A549 (cell line): Measurements from ENCODE around the gene WDR33. TPM values are rescaled to one million over a fixed set of nuclear protein-coding genes. Genes with fewer than 3 reads are reported as not detected.

ENCODE experiments used
- ATAC-seq, 2 experiments: fragments of 200-7000 bp in 1 of 2; fragments of >200 bp in 1 of 2; cut with Nextera tagmentation in 1 of 2; cut with Tn5 transposase in 1 of 2; 3 replicates each; pipeline versions ENCODE4 v1.8.0 to v1.9.1; 2018 to 2020; ENCODE audit warnings: mild to moderate bottlenecking in 1 of 2, moderate library complexity in 1 of 2
- CTCF ChIA-PET: fragments of 300-600 bp; sonication (Branson Sonifier 250); formaldehyde crosslinking; extraction: SDS; loops from one replicate; lab custom pipeline; 2021; ENCODE audit warnings: antibody characterized with exemption, inconsistent platforms; lab: Yijun Ruan, JAX
- POLR2A ChIA-PET: fragments of 350-600 bp; formaldehyde crosslinking; extraction: SDS; loops from one replicate; lab custom pipeline; 2021; ENCODE audit warnings: antibody characterized with exemption, inconsistent platforms; lab: Yijun Ruan, JAX
- DNase-seq, 2 experiments: peaks; one replicate each; pipeline versions ENCODE4 v3.0.0 to v3.0.0-alpha.2; 2011 to 2016; ENCODE audit warnings: low read depth in 1 of 2, low spot score in 1 of 2
- FAIRE-seq: peaks from 2 replicates; lab custom pipeline; 2011; peaks lifted over from hg19 to GRCh38; lab: Jason Lieb, UNC
- H3K27ac ChIP-seq, 2 experiments: fragments of >200 bp; sonication (Bioruptor Twin); formaldehyde crosslinking; 3 replicates each; pipeline ENCODE4 v1.5.1; 2016 to 2017
- H3K4me1 ChIP-seq: fragments of >200 bp; sonication (Bioruptor Twin); formaldehyde crosslinking; 3 replicates; pipeline ENCODE4 v1.6.1; 2016
- H3K4me2 ChIP-seq: fragments of >200 bp; sonication (Bioruptor Twin); formaldehyde crosslinking; 3 replicates; pipeline ENCODE4 v1.6.1; 2016
- H3K4me3 ChIP-seq: fragments of >200 bp; sonication (Bioruptor Twin); formaldehyde crosslinking; 3 replicates; pipeline ENCODE4 v1.5.1; 2016
- H3K9me3 ChIP-seq: fragments of >200 bp; sonication (Bioruptor Twin); formaldehyde crosslinking; 3 replicates; pipeline ENCODE4 v1.6.1; 2016
- BHLHE40 ChIP-seq: IDR thresholded peaks from 2 replicates; pipeline ENCODE4 v1.6.1; 2012; ENCODE audit warnings: low read depth, low read length, inconsistent platforms
- CBX8 ChIP-seq: fragments of 200-600 bp; sonication (generic); IDR thresholded peaks from 2 replicates; pipeline ENCODE4 v1.6.1; 2016
- E2F6 ChIP-seq: IDR thresholded peaks from 2 replicates; pipeline ENCODE4 v1.6.1; 2012; ENCODE audit warnings: low read depth, borderline replicate concordance
- ELK1 ChIP-seq: fragments of 150-350 bp; IDR thresholded peaks from 2 replicates; pipeline ENCODE4 v1.6.1; 2014; ENCODE audit warnings: low read depth, mild to moderate bottlenecking, low read length
- EP300 ChIP-seq, 2 experiments: fragments of >200 bp; sonication (Bioruptor Twin); formaldehyde crosslinking; IDR thresholded peaks; 2 replicates in 1 of 2; 3 replicates in 1 of 2; pipeline ENCODE4 v1.6.1; 2016 to 2017
- ESRRA ChIP-seq: fragments of 150-350 bp; IDR thresholded peaks from 2 replicates; pipeline ENCODE4 v1.6.1; 2014; ENCODE audit warnings: mild to moderate bottlenecking, low read length, borderline replicate concordance
- FOSL2 ChIP-seq, 2 experiments: fragments of 450-650 bp in 1 of 2; fragments of >200 bp in 1 of 2; sonication (Bioruptor Twin) in 1 of 2; formaldehyde crosslinking; IDR thresholded peaks; 2 replicates each; pipeline versions ENCODE4 v1.5.0 to v1.6.1; 2016 to 2020; ENCODE audit warnings: mild to moderate bottlenecking in 1 of 2, moderate library complexity in 1 of 2
- HDAC2 ChIP-seq: fragments of 200-600 bp; sonication (generic); IDR thresholded peaks from 2 replicates; pipeline ENCODE4 v1.6.1; 2016
- HES2 ChIP-seq: fragments of >200 bp; sonication (Bioruptor Twin); formaldehyde crosslinking; IDR thresholded peaks from 2 replicates; pipeline ENCODE4 v1.6.1; 2016
- HMGXB4 ChIP-seq: fragments of 250-450 bp; sonication (Bioruptor Pico); IDR thresholded peaks from 2 replicates; pipeline ENCODE4 v1.5.0; 2021; ENCODE audit warnings: mild to moderate bottlenecking, moderate library complexity, borderline replicate concordance
- HOXB5 ChIP-seq: fragments of 250-450 bp; sonication (Bioruptor Pico); IDR thresholded peaks from 2 replicates; pipeline ENCODE4 v1.5.0; 2020; ENCODE audit warnings: mild to moderate bottlenecking, moderate library complexity
- JUNB ChIP-seq: fragments of >200 bp; sonication (Bioruptor Twin); formaldehyde crosslinking; IDR thresholded peaks from 2 replicates; pipeline ENCODE4 v1.6.1; 2016
- KDM5A ChIP-seq: fragments of 200-600 bp; sonication (generic); IDR thresholded peaks from 2 replicates; pipeline ENCODE4 v1.6.1; 2016; ENCODE audit warnings: antibody characterized with exemption, mild to moderate bottlenecking
- NPAS2 ChIP-seq: fragments of 250-450 bp; sonication (Bioruptor Pico); IDR thresholded peaks from 2 replicates; pipeline ENCODE4 v1.8.0; 2022; ENCODE audit warnings: mild to moderate bottlenecking, moderate library complexity, borderline replicate concordance
- PHF8 ChIP-seq: fragments of 200-600 bp; sonication (generic); IDR thresholded peaks from 2 replicates; pipeline ENCODE4 v1.6.1; 2016; ENCODE audit warnings: low read depth, mild to moderate bottlenecking, antibody characterized with exemption, moderate library complexity, borderline replicate concordance
- POLR2AphosphoS2 ChIP-seq: conservative IDR thresholded peaks from 2 replicates; pipeline ENCODE4 v1.6.1; 2012; ENCODE audit warnings: low read length, improper control_type of control experiment, inconsistent platforms
- REST ChIP-seq: fragments of 200-600 bp; sonication (generic); IDR thresholded peaks from 2 replicates; pipeline ENCODE4 v1.6.1; 2016; ENCODE audit warnings: antibody characterized with exemption, mild to moderate bottlenecking, moderate library complexity
- RNF2 ChIP-seq: fragments of 200-600 bp; sonication (generic); IDR thresholded peaks from 2 replicates; pipeline ENCODE4 v1.6.1; 2016; ENCODE audit warnings: low read depth, mild to moderate bottlenecking, antibody characterized with exemption, moderate library complexity, borderline replicate concordance
- SMC3 ChIP-seq: fragments of >200 bp; sonication (Bioruptor Twin); formaldehyde crosslinking; IDR thresholded peaks from 3 replicates; pipeline ENCODE4 v1.6.1; 2018; ENCODE audit warnings: inconsistent platforms
- USF2 ChIP-seq: fragments of 450-650 bp; IDR thresholded peaks from 2 replicates; pipeline ENCODE4 v1.6.1; 2014; ENCODE audit warnings: antibody characterized with exemption
- ZC3H11A ChIP-seq: fragments of 450-650 bp; IDR thresholded peaks from 2 replicates; pipeline ENCODE4 v1.6.1; 2014; ENCODE audit warnings: antibody characterized with exemption, mild to moderate bottlenecking
- ZFP36 ChIP-seq: fragments of 450-650 bp; IDR thresholded peaks from 2 replicates; pipeline ENCODE4 v1.6.1; 2014; ENCODE audit warnings: borderline replicate concordance; ENCODE audit not compliant: partially characterized antibody
- ZNF302 ChIP-seq: fragments of 250-450 bp; sonication (Bioruptor Pico); IDR thresholded peaks from 2 replicates; pipeline ENCODE4 v1.9.0; 2021; ENCODE audit warnings: inconsistent platforms, mild to moderate bottlenecking, moderate library complexity
- ZSCAN20 ChIP-seq: fragments of 250-450 bp; sonication (Bioruptor Pico); IDR thresholded peaks from 2 replicates; pipeline ENCODE4 v1.8.0; 2022; ENCODE audit warnings: mild to moderate bottlenecking, moderate library complexity
- WGBS: methylation state at CpG from one replicate; pipeline ENCODE4 v1.1.6; 2017; ENCODE audit errors: missing lambda C conversion rate; 5-methylcytosine and 5-hydroxymethylcytosine counted together
- polyA plus RNA-seq, 4 experiments: library from polyadenylated mRNA; depleted of rRNA in 3 of 4; stranded (reverse); fragments of >200 nt; fragmentation: RNase III in 1 of 4; extraction: RNeasy Plus Mini Kit Qiagen cat#74134 plus additional on column Dnase treatment in 1 of 4; gene quantifications; 2 replicates in 3 of 4; 3 replicates in 1 of 4; pipeline ENCODE4 v1.2.3, GENCODE V29; 2011 to 2017

Gene WDR33
- polyA plus RNA-seq, 2 of the 4 experiments (the other 2 are of a cell fraction): 21.3 to 67.1 TPM

GRCh38 chr2:127712999-127713398 is 98.0 kb downstream of the WDR33 start:
- Histone ChIP-seq H3K9me3 (no peaks in the 10 kb centered on the region), H3K4me3 (no peak overlapping the region), H3K4me1 (no peaks in the 10 kb centered on the region), H3K4me2 (no peak overlapping the region), H3K27ac (no peak overlapping the region)
- no peak for ATAC-seq
- POLR2A ChIA-PET: no interaction called here
- FAIRE-seq: no peak
- TF ChIP-seq CBX8 (no peak), FOSL2 (IDR thresholded peaks at IDR 0.05) (no peak), FOSL2 (CRISPR knock-in tag; IDR thresholded peaks at IDR 0.05) (no peak)
- 77% methylated on average over 2 of the region's 2 CpGs for WGBS
- DNase-seq: no peak
- CTCF ChIA-PET: interaction anchor here (1.1 to 1.5 kb wide), 2 partner anchors 10 to 16 kb away, joined by 3 to 7 read pairs; no protein-coding TSS in a partner anchor

GRCh38 chr2:127709336-127709735 is 101.6 kb downstream of the WDR33 start:
- DNase-seq (no peak), FAIRE-seq (no peak), ATAC-seq (no peak)
- Histone ChIP-seq H3K4me3 (no peak overlapping the region), H3K27ac (no peak overlapping the region), H3K4me1 (no peaks in the 10 kb centered on the region), H3K4me2 (no peak overlapping the region), H3K9me3 (no peaks in the 10 kb centered on the region)
- 92% methylated on average over 13 of the region's 13 CpGs for WGBS
- ChIA-PET CTCF (no interaction called here), POLR2A (no interaction called here)
- TF ChIP-seq NPAS2 (no peak), POLR2AphosphoS2 (no peak), KDM5A (no peak), HOXB5 (CRISPR knock-in tag) (no peak), ELK1 (no peak), PHF8 (no peak), JUNB (no peak), ZC3H11A (no peak)

GRCh38 chr2:127707890-127708648 is 102.9 kb downstream of the WDR33 start:
- H3K4me3 ChIP-seq: no peak overlapping the region
- ChIA-PET CTCF (no interaction called here), POLR2A (interaction anchor here (0.5 kb wide), 1 partner anchor 101 kb away, joined by 3 read pairs; no protein-coding TSS in a partner anchor)
- peaks cover 9% of the 10 kb centered on the region for H3K4me1 ChIP-seq
- no peaks in the 10 kb centered on the region for H3K9me3 ChIP-seq
- ATAC-seq (peak; percentile 19 to 20; a peak in 3 of 6 replicates), DNase-seq (no peak), FAIRE-seq (no peak)
- no peak overlapping the region for H3K4me2 ChIP-seq
- no peak overlapping the region for H3K27ac ChIP-seq
- 89% methylated on average over 9 of the region's 9 CpGs for WGBS
- TF ChIP-seq JUNB (no peak), E2F6 (no peak), ESRRA (no peak), FOSL2 (IDR thresholded peaks at IDR 0.05) (no peak), FOSL2 (CRISPR knock-in tag; IDR thresholded peaks at IDR 0.05) (no peak), BHLHE40 (no peak), RNF2 (no peak), ZNF302 (CRISPR knock-in tag) (no peak), HES2 (no peak), ZFP36 (no peak), ZSCAN20 (CRISPR knock-in tag) (no peak), PHF8 (no peak), EP300 (IDR thresholded peaks at IDR 0.05) (no peak), HMGXB4 (CRISPR knock-in tag) (no peak), HDAC2 (no peak), SMC3 (no peak), ZC3H11A (no peak), REST (no peak), USF2 (no peak)
